ENCODE data around the gene HDLBP.

The HDLBP gene

DNA sequence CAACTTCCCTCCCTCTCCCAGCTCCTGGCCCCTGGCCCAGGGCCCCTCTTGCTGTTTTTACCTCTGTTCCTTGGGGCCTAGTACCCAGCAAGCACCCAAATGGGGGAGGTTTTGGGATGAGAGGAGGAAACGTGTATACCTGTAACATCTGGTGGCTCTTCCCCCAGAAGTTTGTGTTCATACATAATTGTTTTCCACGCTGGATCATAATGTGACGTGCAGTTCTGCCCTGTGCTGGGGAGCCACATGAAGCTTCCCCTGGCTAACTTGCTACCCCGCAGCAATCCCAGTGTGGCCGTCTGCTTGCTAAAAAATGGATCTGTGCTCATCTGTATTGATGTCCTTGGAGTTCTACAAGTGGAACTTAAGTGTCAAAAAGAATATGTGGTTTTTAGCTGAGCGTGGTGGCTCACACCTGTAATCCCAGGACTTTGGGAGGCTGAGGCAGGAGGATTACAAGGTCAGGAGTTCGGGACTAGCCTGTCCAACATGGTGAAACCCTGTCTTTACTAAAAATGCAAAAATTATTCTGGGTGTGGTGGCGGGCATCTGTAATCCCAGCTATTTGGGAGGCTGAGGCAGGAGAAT, 90.5 kb downstream of the HDLBP start:
- Histone ChIP-seq H3K4me1 (ENCODE audit: control insufficient read depth, insufficient read depth, low read length) (no peaks in the 10 kb centered on the region), H3K36me3 (ENCODE audit: control insufficient read depth, insufficient read depth, low read length) (peaks cover 52% of the 10 kb centered on the region), H3K27me3 (ENCODE audit: control insufficient read depth, insufficient read depth, low read length) (no peaks in the 10 kb centered on the region), H3K27ac (ENCODE audit: low read depth, low read length) (no peak overlapping the region), H3K9ac (ENCODE audit: low read depth, low read length) (no peak overlapping the region), H3K4me3 (ENCODE audit: low read depth, low read length) (no peak overlapping the region), H3K9me3 (ENCODE audit: control insufficient read depth, insufficient read depth, low read length) (no peaks in the 10 kb centered on the region)

DNA sequence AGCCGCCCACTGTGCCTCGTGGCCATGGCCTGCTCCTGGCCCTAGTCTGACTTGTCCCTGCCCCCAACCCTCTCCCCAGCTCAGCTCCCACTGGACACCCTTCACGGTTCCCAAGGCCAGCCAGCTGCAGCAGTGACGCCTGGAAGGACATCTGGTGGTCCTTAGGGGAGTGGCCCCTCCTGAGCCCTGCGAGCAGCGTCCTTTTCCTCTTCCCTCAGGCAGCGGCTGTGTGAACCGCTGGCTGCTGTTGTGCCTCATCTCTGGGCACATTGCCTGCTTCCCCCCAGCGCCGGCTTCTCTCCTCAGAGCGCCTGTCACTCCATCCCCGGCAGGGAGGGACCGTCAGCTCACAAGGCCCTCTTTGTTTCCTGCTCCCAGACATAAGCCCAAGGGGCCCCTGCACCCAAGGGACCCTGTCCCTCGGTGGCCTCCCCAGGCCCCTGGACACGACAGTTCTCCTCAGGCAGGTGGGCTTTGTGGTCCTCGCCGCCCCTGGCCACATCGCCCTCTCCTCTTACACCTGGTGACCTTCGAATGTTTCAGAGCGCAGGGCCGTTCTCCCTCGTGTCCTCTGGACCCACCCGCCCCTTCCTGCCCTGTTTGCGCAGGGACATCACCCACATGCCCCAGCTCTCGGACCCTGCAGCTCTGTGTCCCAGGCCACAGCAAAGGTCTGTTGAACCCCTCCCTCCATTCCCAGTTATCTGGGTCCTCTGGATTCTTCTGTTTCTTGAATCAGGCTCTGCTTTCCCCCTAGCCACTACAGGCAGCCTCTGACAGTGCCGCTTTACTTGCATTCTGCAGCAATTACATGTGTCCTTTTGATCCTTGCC, 91.2 kb downstream of the HDLBP start:
- H3K36me3 ChIP-seq (ENCODE audit: control insufficient read depth, insufficient read depth, low read length): peaks cover 46% of the 10 kb centered on the region
- no peak overlapping the region for H3K9ac ChIP-seq (ENCODE audit: low read depth, low read length)
- H3K9me3 ChIP-seq (ENCODE audit: control insufficient read depth, insufficient read depth, low read length): no peaks in the 10 kb centered on the region
- peak overlapping the region; percentile 50 for H3K27ac ChIP-seq (ENCODE audit: low read depth, low read length)
- no peak overlapping the region for H3K4me3 ChIP-seq (ENCODE audit: low read depth, low read length)
- H3K4me1 ChIP-seq (ENCODE audit: control insufficient read depth, insufficient read depth, low read length): peaks cover 4% of the 10 kb centered on the region; the same call in 1 of the 2 replicates
- no peaks in the 10 kb centered on the region for H3K27me3 ChIP-seq (ENCODE audit: control insufficient read depth, insufficient read depth, low read length)

DNA sequence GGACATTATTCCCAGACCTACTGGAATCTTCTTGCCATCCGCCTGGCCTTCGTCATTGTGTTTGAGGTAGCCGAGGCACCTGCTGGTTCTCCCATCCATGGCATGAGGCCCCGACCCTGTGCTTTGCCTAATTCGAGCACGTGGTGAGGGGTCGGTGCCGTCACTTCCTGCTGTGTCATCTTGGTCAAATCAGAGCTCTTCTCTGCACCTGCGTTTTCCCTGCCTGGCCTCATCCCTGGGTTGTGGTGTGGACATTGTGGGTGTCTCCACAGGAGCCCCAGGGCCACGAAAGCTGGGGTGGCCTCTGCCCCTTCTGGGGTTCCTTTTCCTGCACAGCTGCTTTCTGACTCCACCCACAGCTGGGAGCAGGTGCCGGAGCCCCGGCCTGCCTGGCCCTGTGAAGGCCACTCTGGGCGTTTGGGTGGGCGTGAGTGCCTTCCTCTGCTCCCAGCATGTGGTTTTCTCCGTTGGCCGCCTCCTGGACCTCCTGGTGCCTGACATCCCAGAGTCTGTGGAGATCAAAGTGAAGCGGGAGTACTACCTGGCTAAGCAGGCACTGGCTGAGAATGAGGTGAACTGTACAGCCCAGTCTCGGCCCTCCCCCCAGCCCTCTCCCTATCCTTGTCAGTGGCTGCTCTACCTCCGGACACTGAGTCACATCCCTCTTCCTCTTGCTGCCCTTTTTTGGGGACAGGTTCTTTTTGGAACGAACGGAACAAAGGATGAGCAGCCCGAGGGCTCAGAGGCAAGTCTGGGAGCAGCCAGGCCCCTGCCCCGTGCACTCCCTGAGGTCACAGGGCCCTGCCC, 92.1 kb downstream of the HDLBP start:
- Histone ChIP-seq H3K9ac (ENCODE audit: low read depth, low read length) (no peak overlapping the region), H3K4me3 (ENCODE audit: low read depth, low read length) (no peak overlapping the region), H3K36me3 (ENCODE audit: control insufficient read depth, insufficient read depth, low read length) (peaks cover 38% of the 10 kb centered on the region)

DNA sequence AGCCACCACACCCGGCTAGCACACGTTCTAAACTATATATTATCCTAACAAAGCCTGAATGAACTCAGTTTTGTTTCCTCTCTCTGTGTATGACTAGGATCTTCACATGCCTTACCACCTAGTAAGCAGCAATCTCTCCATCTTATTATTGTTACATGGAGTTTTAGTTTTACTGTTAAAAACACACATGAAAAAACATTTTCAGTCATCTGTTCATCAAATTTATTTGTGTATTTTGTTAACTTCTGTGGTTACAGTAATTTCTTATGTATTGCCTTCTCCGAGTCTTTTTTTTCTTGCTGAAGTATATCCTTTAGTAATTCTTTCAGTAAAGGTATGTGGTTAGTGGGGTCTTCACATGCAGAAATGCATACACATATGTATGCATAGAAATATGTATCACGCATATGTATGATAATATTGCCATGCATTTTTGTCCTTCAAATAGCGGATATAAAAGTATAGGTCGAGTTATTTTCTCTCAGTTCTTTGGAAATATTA, 95.6 kb downstream of the HDLBP start:
- H3K27me3 ChIP-seq (ENCODE audit: control insufficient read depth, insufficient read depth, low read length): no peaks in the 10 kb centered on the region
- no peak overlapping the region for H3K27ac ChIP-seq (ENCODE audit: low read depth, low read length)
- H3K36me3 ChIP-seq (ENCODE audit: control insufficient read depth, insufficient read depth, low read length): peaks cover 9% of the 10 kb centered on the region; the same call in 1 of the 2 replicates
- H3K9ac ChIP-seq (ENCODE audit: low read depth, low read length): no peak overlapping the region
- H3K4me1 ChIP-seq (ENCODE audit: control insufficient read depth, insufficient read depth, low read length): peaks cover 13% of the 10 kb centered on the region
- no peak overlapping the region for H3K4me3 ChIP-seq (ENCODE audit: low read depth, low read length)
- H3K9me3 ChIP-seq (ENCODE audit: control insufficient read depth, insufficient read depth, low read length): no peaks in the 10 kb centered on the region

More for the DNA sequence above, 92.1 kb downstream of the HDLBP start:
- Histone ChIP-seq H3K27ac (ENCODE audit: low read depth, low read length) (peak overlapping the region; percentile 50), H3K27me3 (ENCODE audit: control insufficient read depth, insufficient read depth, low read length) (no peaks in the 10 kb centered on the region), H3K4me1 (ENCODE audit: control insufficient read depth, insufficient read depth, low read length) (peaks cover 6% of the 10 kb centered on the region; the same call in 1 of the 2 replicates), H3K9me3 (ENCODE audit: control insufficient read depth, insufficient read depth, low read length) (no peaks in the 10 kb centered on the region)

DNA sequence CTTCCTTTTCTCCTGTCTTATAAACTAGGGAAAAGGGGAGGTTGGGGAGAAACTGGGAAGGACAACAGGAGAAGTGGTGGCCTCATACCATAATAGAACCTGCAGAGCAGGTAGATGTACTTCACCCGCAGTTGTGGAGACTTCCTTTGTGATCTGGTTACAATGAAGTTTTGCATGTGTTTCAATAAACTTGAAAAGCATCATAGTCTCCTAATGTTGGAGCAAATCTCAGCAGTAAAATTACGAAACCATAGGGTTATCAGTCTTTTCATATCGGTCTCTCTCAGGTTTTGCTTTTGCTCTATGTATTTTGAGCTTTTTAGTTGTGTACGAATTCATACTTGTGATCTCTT, 96.5 kb downstream of the HDLBP start:
- Histone ChIP-seq H3K27ac (ENCODE audit: low read depth, low read length) (no peak overlapping the region), H3K4me1 (ENCODE audit: control insufficient read depth, insufficient read depth, low read length) (peaks cover 13% of the 10 kb centered on the region), H3K27me3 (ENCODE audit: control insufficient read depth, insufficient read depth, low read length) (no peaks in the 10 kb centered on the region), H3K36me3 (ENCODE audit: control insufficient read depth, insufficient read depth, low read length) (0 out of 2 replicates have a peak, but pooled peaks cover 4% of the 10 kb centered on the region), H3K9me3 (ENCODE audit: control insufficient read depth, insufficient read depth, low read length) (no peaks in the 10 kb centered on the region), H3K4me3 (ENCODE audit: low read depth, low read length) (peak overlapping the region; percentile 76), H3K9ac (ENCODE audit: low read depth, low read length) (no peak overlapping the region)

DNA sequence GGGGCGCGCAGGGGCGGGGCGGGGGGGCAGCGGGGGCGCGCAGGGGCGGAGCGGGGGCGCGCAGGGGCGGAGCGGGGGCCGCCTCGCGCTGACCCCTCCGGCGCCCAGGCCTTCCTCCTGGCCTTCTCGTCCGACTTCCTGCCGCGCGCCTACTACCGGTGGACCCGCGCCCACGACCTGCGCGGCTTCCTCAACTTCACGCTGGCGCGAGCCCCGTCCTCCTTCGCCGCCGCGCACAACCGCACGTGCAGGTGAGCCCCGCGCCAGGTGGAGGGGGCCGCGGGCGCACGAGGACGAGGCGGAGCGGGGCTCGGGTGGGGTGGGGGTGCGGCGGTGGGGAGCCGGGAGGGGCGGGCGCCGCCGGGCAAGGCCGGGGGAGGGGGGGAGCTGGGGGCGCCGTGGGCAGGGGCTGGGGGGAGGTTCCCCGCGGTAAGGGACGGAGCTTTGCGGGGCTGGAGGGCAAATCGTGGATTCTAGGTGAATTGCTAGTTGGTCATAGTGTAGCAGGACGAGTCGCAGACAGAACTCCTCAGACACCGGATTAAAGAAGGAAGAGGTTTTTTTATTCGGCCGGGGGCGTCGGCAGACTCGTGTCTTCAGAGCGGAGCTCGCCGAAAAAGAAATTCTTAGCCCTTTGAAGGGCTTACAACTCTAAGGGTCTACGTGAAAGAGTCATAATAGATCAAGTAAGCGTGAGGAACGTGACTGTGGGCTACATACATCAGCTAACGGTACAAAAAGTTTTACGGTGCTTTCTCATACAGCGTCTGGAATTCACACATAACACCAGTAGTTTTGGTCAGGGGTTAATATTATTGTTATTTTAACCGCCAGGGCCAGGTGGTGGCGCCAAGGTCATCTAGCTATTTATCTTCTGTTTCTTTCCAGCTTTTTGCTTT, 97.1 kb downstream of the HDLBP start:
- peak overlapping the region; percentile 71 for H3K27ac ChIP-seq (ENCODE audit: low read depth, low read length)
- 0 out of 2 replicates have a peak, but pooled peaks cover 4% of the 10 kb centered on the region for H3K36me3 ChIP-seq (ENCODE audit: control insufficient read depth, insufficient read depth, low read length)
- H3K4me1 ChIP-seq (ENCODE audit: control insufficient read depth, insufficient read depth, low read length): peaks cover 13% of the 10 kb centered on the region
- H3K9ac ChIP-seq (ENCODE audit: low read depth, low read length): 0 out of 2 replicates have a peak overlapping the region, but pooled peaks have one; percentile 1
- peak overlapping the region; percentile 76 for H3K4me3 ChIP-seq (ENCODE audit: low read depth, low read length)
- no peaks in the 10 kb centered on the region for H3K27me3 ChIP-seq (ENCODE audit: control insufficient read depth, insufficient read depth, low read length)
- H3K9me3 ChIP-seq (ENCODE audit: control insufficient read depth, insufficient read depth, low read length): no peaks in the 10 kb centered on the region

DNA sequence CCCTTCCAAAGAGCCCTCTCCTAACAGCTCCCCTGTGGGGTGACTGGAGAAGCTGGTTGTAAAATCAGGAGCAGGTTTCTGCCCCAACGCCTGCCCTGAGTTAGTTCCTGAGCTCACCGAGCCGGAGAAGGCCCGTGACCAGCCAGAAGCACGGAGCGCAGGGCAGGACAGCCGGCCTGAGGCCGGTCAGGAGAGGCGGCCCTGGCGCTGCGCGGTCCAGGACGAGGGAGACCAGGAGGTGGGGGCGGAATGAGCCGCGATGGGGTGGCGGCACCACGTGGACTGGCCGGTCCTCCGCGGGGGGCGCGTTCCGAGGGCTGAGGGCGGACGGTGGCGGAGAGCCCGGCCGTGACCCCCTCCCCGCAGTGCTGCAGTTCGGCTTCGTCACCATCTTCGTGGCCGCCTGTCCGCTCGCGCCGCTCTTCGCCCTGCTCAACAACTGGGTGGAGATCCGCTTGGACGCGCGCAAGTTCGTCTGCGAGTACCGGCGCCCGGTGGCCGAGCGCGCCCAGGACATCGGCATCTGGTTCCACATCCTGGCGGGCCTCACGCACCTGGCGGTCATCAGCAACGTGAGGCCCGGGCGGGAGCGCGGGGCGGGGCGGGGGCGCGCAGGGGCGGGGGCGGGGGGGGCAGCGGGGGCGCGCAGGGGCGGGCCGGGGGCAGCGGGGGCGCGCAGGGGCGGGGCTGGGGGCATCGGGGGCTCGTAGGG, 98.0 kb downstream of the HDLBP start:
- Histone ChIP-seq H3K36me3 (ENCODE audit: control insufficient read depth, insufficient read depth, low read length) (no peaks in the 10 kb centered on the region), H3K9me3 (ENCODE audit: control insufficient read depth, insufficient read depth, low read length) (no peaks in the 10 kb centered on the region), H3K4me1 (ENCODE audit: control insufficient read depth, insufficient read depth, low read length) (peaks cover 13% of the 10 kb centered on the region), H3K27ac (ENCODE audit: low read depth, low read length) (peak overlapping the region; percentile 74), H3K4me3 (ENCODE audit: low read depth, low read length) (peak overlapping the region; percentile 62), H3K9ac (ENCODE audit: low read depth, low read length) (peak overlapping the region; percentile 60; the same call in 1 of the 2 replicates), H3K27me3 (ENCODE audit: control insufficient read depth, insufficient read depth, low read length) (no peaks in the 10 kb centered on the region)

DNA sequence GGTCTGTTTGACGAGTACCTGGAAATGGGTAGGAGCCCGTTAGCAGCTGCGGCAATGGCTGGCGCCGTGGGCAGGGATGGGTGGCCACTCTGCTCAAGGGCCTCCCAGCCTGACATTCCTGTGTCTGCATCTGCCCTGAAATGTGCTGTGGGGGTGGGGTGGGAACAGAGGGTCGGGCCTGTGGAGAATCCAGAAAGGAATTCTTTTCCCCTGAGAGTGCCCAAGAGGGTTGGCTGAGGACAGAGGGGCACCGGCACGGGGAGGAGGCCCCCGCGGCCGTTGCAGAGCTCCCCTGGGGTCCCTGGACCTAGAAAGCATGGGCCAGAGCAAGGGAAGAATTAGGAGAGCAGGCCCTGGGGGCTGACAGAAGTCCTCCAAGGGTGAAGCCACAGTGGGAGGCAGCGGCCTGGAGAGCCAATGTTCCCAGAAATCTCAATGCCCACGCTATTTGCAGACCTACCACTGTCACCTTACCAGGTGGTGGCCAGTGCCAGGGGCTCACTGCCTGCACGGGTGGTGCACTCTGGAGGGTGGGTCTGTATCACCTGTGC, 99.2 kb downstream of the HDLBP start:
- peaks cover 13% of the 10 kb centered on the region for H3K4me1 ChIP-seq (ENCODE audit: control insufficient read depth, insufficient read depth, low read length)
- no peaks in the 10 kb centered on the region for H3K36me3 ChIP-seq (ENCODE audit: control insufficient read depth, insufficient read depth, low read length)
- no peak overlapping the region for H3K9ac ChIP-seq (ENCODE audit: low read depth, low read length)
- H3K27me3 ChIP-seq (ENCODE audit: control insufficient read depth, insufficient read depth, low read length): no peaks in the 10 kb centered on the region
- peak overlapping the region; percentile 36 for H3K27ac ChIP-seq (ENCODE audit: low read depth, low read length)
- no peaks in the 10 kb centered on the region for H3K9me3 ChIP-seq (ENCODE audit: control insufficient read depth, insufficient read depth, low read length)
- H3K4me3 ChIP-seq (ENCODE audit: low read depth, low read length): no peak overlapping the region

DNA sequence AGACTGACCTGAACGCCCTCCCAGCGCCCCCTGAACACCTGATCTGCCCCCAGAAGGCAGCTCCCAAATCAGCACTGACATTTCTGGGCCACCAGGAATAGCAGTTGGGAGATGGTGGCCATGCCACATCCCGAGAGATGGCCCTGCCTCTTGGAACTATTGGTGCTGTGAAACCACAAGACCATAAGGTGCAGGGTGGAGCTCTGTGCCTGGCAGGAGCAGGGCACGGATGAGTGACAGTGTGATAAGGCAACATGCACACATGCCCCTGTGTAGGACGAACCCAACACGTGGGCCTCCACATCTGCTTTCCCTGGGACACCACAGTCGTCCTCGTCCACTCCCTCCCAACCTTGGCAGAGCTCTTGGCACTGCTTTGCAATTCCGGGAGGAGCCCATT, 100.1 kb downstream of the HDLBP start:
- H3K27me3 ChIP-seq (ENCODE audit: control insufficient read depth, insufficient read depth, low read length): no peaks in the 10 kb centered on the region
- no peak overlapping the region for H3K9ac ChIP-seq (ENCODE audit: low read depth, low read length)
- no peak overlapping the region for H3K4me3 ChIP-seq (ENCODE audit: low read depth, low read length)
- H3K36me3 ChIP-seq (ENCODE audit: control insufficient read depth, insufficient read depth, low read length): no peaks in the 10 kb centered on the region
- H3K4me1 ChIP-seq (ENCODE audit: control insufficient read depth, insufficient read depth, low read length): peaks cover 13% of the 10 kb centered on the region
- no peak overlapping the region for H3K27ac ChIP-seq (ENCODE audit: low read depth, low read length)
- no peaks in the 10 kb centered on the region for H3K9me3 ChIP-seq (ENCODE audit: control insufficient read depth, insufficient read depth, low read length)
